Natural killer cell (primary cell): ENCODE measurements around the gene TRIM65. TPM values are rescaled to one million over a fixed set of nuclear protein-coding genes. Genes with fewer than 3 reads are reported as not detected.

Experiments used
- ATAC-seq, 3 donors: fragments of 150-1000 bp in 2 of 3; fragments of 200-7000 bp in 1 of 3; cut with Tn5 transposase; 1 replicate in 1 of 3; 2 replicates in 2 of 3; pipeline ENCODE4 v1.10.0; 2021; ENCODE audit warnings: mild to moderate bottlenecking in 2 of 3, moderate library complexity in 2 of 3
- DNase-seq, 2 donors: peaks; one replicate each; pipeline versions ENCODE4 v3.0.0 to v3.0.0-alpha.2; 2013 to 2021; ENCODE audit warnings: mixed read lengths in 1 of 2
- H3K27ac ChIP-seq: one replicate; pipeline ENCODE4 v1.5.1; 2013; ENCODE audit warnings: mild to moderate bottlenecking, low read length
- H3K27me3 ChIP-seq: one replicate; pipeline ENCODE4 v1.6.1; 2013; ENCODE audit warnings: low read length; ENCODE audit not compliant: control insufficient read depth, insufficient read depth
- H3K36me3 ChIP-seq: one replicate; pipeline ENCODE4 v1.6.1; 2013; ENCODE audit warnings: low read length; ENCODE audit not compliant: control insufficient read depth, insufficient read depth
- H3K4me1 ChIP-seq: one replicate; pipeline ENCODE4 v1.6.1; 2013; ENCODE audit warnings: low read length; ENCODE audit not compliant: control insufficient read depth, insufficient read depth
- H3K4me3 ChIP-seq: one replicate; pipeline ENCODE4 v1.5.1; 2013; ENCODE audit warnings: low read length
- H3K9me3 ChIP-seq: one replicate; pipeline ENCODE4 v1.6.1; 2013; ENCODE audit warnings: low read length; ENCODE audit not compliant: control insufficient read depth, insufficient read depth
- H3K27ac Mint-ChIP-seq, 2 donors: one replicate each; pipeline ENCODE4 v1.8.0; 2022; ENCODE audit warnings: mild to moderate bottlenecking in 2 of 2, mixed read lengths in 2 of 2, moderate library complexity in 1 of 2
- H3K27me3 Mint-ChIP-seq, 2 donors: one replicate each; pipeline ENCODE4 v1.8.0; 2022; ENCODE audit warnings: low read depth in 2 of 2, mixed read lengths in 2 of 2
- H3K36me3 Mint-ChIP-seq: one replicate; pipeline ENCODE4 v1.8.0; 2022; ENCODE audit warnings: mixed read lengths
- H3K4me1 Mint-ChIP-seq, 2 donors: one replicate each; pipeline ENCODE4 v1.8.0; 2022; ENCODE audit warnings: mixed read lengths in 2 of 2
- H3K4me3 Mint-ChIP-seq: one replicate; pipeline ENCODE4 v1.8.0; 2022; ENCODE audit warnings: mild to moderate bottlenecking, moderate library complexity, mixed read lengths
- H3K9me3 Mint-ChIP-seq, 2 donors: one replicate each; pipeline ENCODE4 v1.8.0; 2022; ENCODE audit warnings: mixed read lengths in 2 of 2
- WGBS: methylation state at CpG from one replicate; pipeline ENCODE4 v1.1.7; 2013; ENCODE audit warnings: missing lambda C conversion rate; ENCODE audit not compliant: insufficient coverage; 5-methylcytosine and 5-hydroxymethylcytosine counted together
- intact Hi-C: fragments of 100-400 bp; cut with micrococcal nuclease; formaldehyde crosslinking; loops from one replicate; pipeline ENCODE4 v1.14.2; 2022
- total RNA-seq, 4 donors: library from RNA; stranded (reverse); fragments of 120-200 nt in 1 of 4; gene quantifications; one replicate each; pipeline versions ENCODE4 v1.2.3 to v1.2.4, GENCODE V29; 2013 to 2022
- TF ChIP-seq, protein P1 (sequence below): fragments of 200-600 bp; IDR thresholded peaks from one replicate; pipeline ENCODE4 v1.8.0; 2022; ENCODE audit warnings: antibody characterized with exemption

Gene TRIM65
- total RNA-seq, 3 donors from 2014 or later (not counting 1 experiment from before 2014, with no cell fraction given): 19.2 to 26.9 (median 22.5) TPM

DNA sequence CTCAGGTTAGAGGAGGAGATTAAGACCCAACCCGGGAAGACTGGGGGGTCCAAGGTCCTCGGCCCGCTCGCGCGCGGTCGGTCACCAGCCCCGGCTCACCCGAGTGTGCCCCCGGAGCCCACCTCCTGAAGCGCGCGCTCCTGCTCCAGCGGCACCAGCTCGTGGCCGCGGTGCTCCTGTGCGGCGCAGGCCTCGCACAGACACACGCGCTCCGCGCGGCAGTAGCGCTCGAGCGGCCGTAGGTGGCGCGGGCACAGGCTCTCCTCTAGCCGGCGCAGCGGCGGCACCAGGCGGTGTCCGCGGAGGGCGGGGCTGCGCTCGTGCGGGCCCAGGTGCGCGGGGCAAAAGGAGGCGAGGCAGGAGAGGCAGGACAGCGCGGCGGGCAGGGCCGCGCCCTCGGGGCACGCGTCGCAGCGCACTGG is 19.0 kb downstream of the TRIM65 start:
- H3K4me1 Mint-ChIP-seq: peaks cover 18 to 22% of the 10 kb centered on the region in 2 donors
- H3K27me3 Mint-ChIP-seq: peaks cover 0 to 18% of the 10 kb centered on the region in 2 donors
- peaks cover 36% of the 10 kb centered on the region for H3K4me1 ChIP-seq

DNA sequence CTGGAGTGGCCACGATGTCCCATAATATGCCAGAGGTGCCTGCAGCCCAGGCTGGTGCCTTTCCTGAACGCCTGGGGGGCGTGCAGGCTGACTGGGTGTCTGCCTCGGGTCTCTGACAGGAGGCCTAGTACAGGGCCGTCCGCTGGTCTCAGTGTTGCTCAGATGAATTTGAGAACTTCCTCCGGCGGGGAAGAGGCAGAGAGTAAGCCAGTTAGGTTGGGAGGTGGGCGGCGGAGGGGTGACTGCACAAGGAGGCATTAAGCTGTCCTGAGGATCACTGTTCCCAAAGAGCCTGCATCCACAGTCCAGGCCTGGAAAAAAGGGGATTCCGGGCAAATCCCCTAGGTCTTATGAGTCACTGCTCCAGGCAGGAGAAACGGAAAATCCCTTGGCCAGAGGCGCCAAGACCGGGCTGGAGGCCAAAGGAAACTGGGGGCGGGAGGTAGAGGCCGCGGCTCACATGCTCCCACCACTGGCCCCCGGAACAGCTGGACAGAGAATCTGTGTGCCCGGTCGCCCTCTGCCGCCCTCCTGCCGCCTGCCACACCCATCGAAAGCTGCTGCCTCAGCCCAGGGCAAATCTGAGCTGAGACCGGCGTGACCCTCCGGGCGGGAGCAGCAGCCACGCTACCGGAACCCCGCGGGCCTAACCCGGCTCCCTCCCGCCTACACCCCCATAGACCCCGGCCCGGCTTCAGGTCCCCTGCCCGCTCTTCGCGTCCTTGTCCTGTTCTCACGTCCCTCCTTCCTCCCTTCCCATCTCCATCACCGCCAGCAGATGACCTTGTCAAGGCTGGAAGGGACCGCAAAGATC is 19.6 kb downstream of the TRIM65 start:
- ATAC-seq: peak in 2 of 3 donors; percentile 14 to 18
- DNase-seq: peak in 1 of 2 donors; percentile 48
- H3K27me3 ChIP-seq: peaks cover 17% of the 10 kb centered on the region
- H3K9me3 Mint-ChIP-seq: no peaks in the 10 kb centered on the region
- intact Hi-C loops: no loop called here
- H3K4me1 Mint-ChIP-seq: peaks cover 18 to 22% of the 10 kb centered on the region in 2 donors
- peak overlapping the region in 1 of 2 donors; percentile 83 for H3K27ac Mint-ChIP-seq
- H3K27me3 Mint-ChIP-seq: peaks cover 0 to 18% of the 10 kb centered on the region in 2 donors
- peaks cover 42% of the 10 kb centered on the region for H3K4me1 ChIP-seq
- no peaks in the 10 kb centered on the region for H3K36me3 ChIP-seq
- 20% methylated on average over 41 of the region's 41 CpGs for WGBS
- peak overlapping the region; percentile 46 for H3K4me3 ChIP-seq
- H3K4me3 Mint-ChIP-seq: peak overlapping the region; percentile 87
- H3K27ac ChIP-seq: peak overlapping the region; percentile 58
- H3K36me3 Mint-ChIP-seq: no peaks in the 10 kb centered on the region
- TF ChIP-seq, protein P1, sequence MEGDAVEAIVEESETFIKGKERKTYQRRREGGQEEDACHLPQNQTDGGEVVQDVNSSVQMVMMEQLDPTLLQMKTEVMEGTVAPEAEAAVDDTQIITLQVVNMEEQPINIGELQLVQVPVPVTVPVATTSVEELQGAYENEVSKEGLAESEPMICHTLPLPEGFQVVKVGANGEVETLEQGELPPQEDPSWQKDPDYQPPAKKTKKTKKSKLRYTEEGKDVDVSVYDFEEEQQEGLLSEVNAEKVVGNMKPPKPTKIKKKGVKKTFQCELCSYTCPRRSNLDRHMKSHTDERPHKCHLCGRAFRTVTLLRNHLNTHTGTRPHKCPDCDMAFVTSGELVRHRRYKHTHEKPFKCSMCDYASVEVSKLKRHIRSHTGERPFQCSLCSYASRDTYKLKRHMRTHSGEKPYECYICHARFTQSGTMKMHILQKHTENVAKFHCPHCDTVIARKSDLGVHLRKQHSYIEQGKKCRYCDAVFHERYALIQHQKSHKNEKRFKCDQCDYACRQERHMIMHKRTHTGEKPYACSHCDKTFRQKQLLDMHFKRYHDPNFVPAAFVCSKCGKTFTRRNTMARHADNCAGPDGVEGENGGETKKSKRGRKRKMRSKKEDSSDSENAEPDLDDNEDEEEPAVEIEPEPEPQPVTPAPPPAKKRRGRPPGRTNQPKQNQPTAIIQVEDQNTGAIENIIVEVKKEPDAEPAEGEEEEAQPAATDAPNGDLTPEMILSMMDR: no peak
- H3K9me3 ChIP-seq: no peaks in the 10 kb centered on the region

More for the DNA sequence above, 19.0 kb downstream of the TRIM65 start:
- ATAC-seq: peak; percentile 89 to 93 (median 92)
- Histone ChIP-seq H3K27ac (peak overlapping the region; percentile 58), H3K9me3 (no peaks in the 10 kb centered on the region), H3K4me3 (peak overlapping the region; percentile 46), H3K27me3 (peaks cover 17% of the 10 kb centered on the region), H3K36me3 (no peaks in the 10 kb centered on the region)
- H3K4me3 Mint-ChIP-seq: peak overlapping the region; percentile 87
- WGBS: under 1% methylated on average over 56 of the region's 56 CpGs
- no peaks in the 10 kb centered on the region for H3K36me3 Mint-ChIP-seq
- intact Hi-C loops: no loop called here
- DNase-seq: peak; percentile 65 to 87
- H3K27ac Mint-ChIP-seq: peak overlapping the region in 1 of 2 donors; percentile 83
- no peaks in the 10 kb centered on the region for H3K9me3 Mint-ChIP-seq
- TF ChIP-seq, protein P1: peak; percentile 60

DNA sequence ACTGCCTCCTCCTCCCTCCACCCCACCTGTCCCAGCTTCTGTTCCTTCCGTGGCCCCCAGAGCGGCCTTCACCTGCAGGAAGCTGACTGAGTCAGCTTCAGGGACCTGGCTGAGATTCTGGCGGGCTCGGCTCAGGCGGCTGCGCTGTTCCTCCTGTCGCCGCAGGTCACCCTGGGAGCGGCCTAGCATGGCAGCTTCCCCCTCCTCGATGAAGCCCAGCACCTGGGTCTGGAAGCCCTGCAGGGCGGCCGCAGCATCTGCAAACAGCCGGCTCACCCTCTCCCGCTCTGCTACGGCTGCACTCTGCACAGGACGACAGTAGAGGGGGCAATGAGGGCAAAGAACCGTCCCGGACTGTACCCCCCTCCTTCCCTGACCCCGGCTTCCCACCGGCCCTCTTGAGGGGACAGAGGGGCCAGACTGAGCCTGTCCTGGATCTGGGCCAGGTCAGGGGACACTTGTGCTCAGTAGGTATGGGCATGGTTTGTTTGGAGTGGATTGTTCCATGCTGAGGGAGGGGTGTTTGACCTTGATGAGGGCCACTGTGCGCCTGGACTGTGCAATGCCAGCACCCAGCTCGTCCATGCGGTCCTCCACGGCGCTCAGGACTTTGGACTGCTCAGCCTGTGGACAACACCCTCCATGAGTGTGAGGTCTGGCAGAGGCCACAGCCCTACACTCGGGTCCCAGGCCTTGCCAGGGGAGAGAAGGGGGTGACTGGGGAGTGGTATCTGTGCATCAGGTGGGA is 20.4 kb downstream of the TRIM65 start:
- Histone ChIP-seq H3K9me3 (no peaks in the 10 kb centered on the region), H3K4me1 (peaks cover 42% of the 10 kb centered on the region), H3K4me3 (peak overlapping the region; percentile 46), H3K36me3 (no peaks in the 10 kb centered on the region), H3K27me3 (peaks cover 17% of the 10 kb centered on the region), H3K27ac (peak overlapping the region; percentile 58)
- Mint-ChIP-seq H3K4me3 (peak overlapping the region; percentile 87), H3K9me3 (no peaks in the 10 kb centered on the region), H3K27ac (peak overlapping the region in 1 of 2 donors; percentile 83), H3K36me3 (no peaks in the 10 kb centered on the region), H3K27me3 (peaks cover 0 to 18% of the 10 kb centered on the region in 2 donors), H3K4me1 (peaks cover 18 to 22% of the 10 kb centered on the region in 2 donors)
- WGBS: 21% methylated on average over 26 of the region's 26 CpGs
- TF ChIP-seq, protein P1: no peak
- ATAC-seq: peak; percentile 18 to 26 (median 21)
- intact Hi-C loops: no loop called here
- peak in 1 of 2 donors; percentile 81 for DNase-seq
